Progenitor cell of endocrine pancreas (in vitro differentiated cells): ENCODE results near the gene CS. TPM values are rescaled to one million over a fixed set of nuclear protein-coding genes. Genes with fewer than 3 reads are reported as not detected.

Experiments
- DNase-seq: peaks from one replicate; pipeline ENCODE4 v3.0.0; 2021; ENCODE audit warnings: low spot score; ENCODE audit not compliant: unreplicated experiment
- H3K27ac Mint-ChIP-seq: 2 replicates; pipeline ENCODE4 v1.8.0; 2021; ENCODE audit warnings: mild to moderate bottlenecking, moderate library complexity, mixed read lengths
- H3K27me3 Mint-ChIP-seq: 2 replicates; pipeline ENCODE4 v1.8.0; 2021; ENCODE audit warnings: mixed read lengths
- H3K36me3 Mint-ChIP-seq: 2 replicates; pipeline ENCODE4 v1.8.0; 2022; ENCODE audit warnings: mixed read lengths; ENCODE audit not compliant: insufficient read depth
- H3K4me1 Mint-ChIP-seq: 2 replicates; pipeline ENCODE4 v1.8.0; 2021; ENCODE audit warnings: low read depth, mixed read lengths
- H3K4me3 Mint-ChIP-seq: 2 replicates; pipeline ENCODE4 v1.8.0; 2021; ENCODE audit warnings: low read depth, mild to moderate bottlenecking, moderate library complexity, mixed read lengths
- H3K9me3 Mint-ChIP-seq: 2 replicates; pipeline ENCODE4 v1.8.0; 2021; ENCODE audit warnings: low read depth, mixed read lengths
- CTCF ChIP-seq: fragments of 200-600 bp; sonication (generic); IDR thresholded peaks from one replicate; pipeline ENCODE4 v1.5.0; 2021; ENCODE audit warnings: antibody characterized with exemption, mild to moderate bottlenecking; ENCODE audit not compliant: unreplicated experiment
- total RNA-seq: library from RNA; stranded (reverse); gene quantifications from 2 replicates; pipeline ENCODE4 v1.2.1, GENCODE V29; 2021

The CS gene
- total RNA-seq, 1 donor from 2014 or later: 216 TPM

- peak; percentile 96 for DNase-seq
- Mint-ChIP-seq H3K27me3 (no peaks in the 10 kb centered on the region), H3K4me1 (peaks cover 9% of the 10 kb centered on the region), H3K36me3 (peaks cover 2% of the 10 kb centered on the region), H3K27ac (peak within 1 kb of the TSS; percentile 100), H3K4me3 (peak within 1 kb of the TSS; percentile 99), H3K9me3 (no peaks in the 10 kb centered on the region)
- peak; percentile 10 for TF ChIP-seq CTCF
These were observed 15.7 kb upstream of the CS start, which contains the start of gene CNPY2 for GRCh38 chr12:56315622-56316473. Gene CNPY2, minus strand, starts transcription at chr12:56315988. Its CDS starts 771 bp downstream, at chr12:56315217.

- H3K36me3 Mint-ChIP-seq: peaks cover 4% of the 10 kb centered on the region
- no peaks in the 10 kb centered on the region for H3K9me3 Mint-ChIP-seq
- H3K27me3 Mint-ChIP-seq: no peaks in the 10 kb centered on the region
- H3K4me3 Mint-ChIP-seq: peak overlapping the region; percentile 99
- peak overlapping the region; percentile 100 for H3K27ac Mint-ChIP-seq
- H3K4me1 Mint-ChIP-seq: peaks cover 9% of the 10 kb centered on the region
- no peak for TF ChIP-seq CTCF
- DNase-seq: no peak
These were observed 15.1 kb upstream of the CS start for GRCh38 chr12:56315249-56315621.

GRCh38 chr12:56311003-56311402 lies 10.9 kb upstream of the CS start:
- no peak overlapping the region for H3K27ac Mint-ChIP-seq
- no peaks in the 10 kb centered on the region for H3K27me3 Mint-ChIP-seq
- H3K4me3 Mint-ChIP-seq: no peak overlapping the region
- peaks cover 8% of the 10 kb centered on the region for H3K4me1 Mint-ChIP-seq
- TF ChIP-seq CTCF: no peak
- DNase-seq: no peak
- no peaks in the 10 kb centered on the region for H3K9me3 Mint-ChIP-seq
- H3K36me3 Mint-ChIP-seq: peaks cover 13% of the 10 kb centered on the region

GRCh38 chr12:56308714-56309113 lies 8.6 kb upstream of the CS start:
- H3K9me3 Mint-ChIP-seq: no peaks in the 10 kb centered on the region
- no peak for TF ChIP-seq CTCF

GRCh38 chr12:56307221-56307965 lies 7.3 kb upstream of the CS start:
- Mint-ChIP-seq H3K9me3 (no peaks in the 10 kb centered on the region), H3K36me3 (peaks cover 14% of the 10 kb centered on the region), H3K27ac (no peak overlapping the region), H3K4me1 (no peaks in the 10 kb centered on the region), H3K27me3 (no peaks in the 10 kb centered on the region), H3K4me3 (no peak overlapping the region)
- DNase-seq: no peak
- TF ChIP-seq CTCF: no peak

More at GRCh38 chr12:56308714-56309113, 8.6 kb upstream of the CS start:
- Mint-ChIP-seq H3K27ac (no peak overlapping the region), H3K36me3 (peaks cover 14% of the 10 kb centered on the region), H3K4me3 (no peak overlapping the region), H3K27me3 (no peaks in the 10 kb centered on the region), H3K4me1 (no peaks in the 10 kb centered on the region)
- DNase-seq: no peak
